GM21423 (cell line): ENCODE data around the gene MTA3.

Source experiments
- ATAC-seq: cut with Tn5 transposase; IDR thresholded peaks from one replicate; pipeline ENCODE4 v1.9.1; 2021; ENCODE audit warnings: mild to moderate bottlenecking, moderate library complexity; ENCODE audit not compliant: unreplicated experiment

Gene MTA3

DNA sequence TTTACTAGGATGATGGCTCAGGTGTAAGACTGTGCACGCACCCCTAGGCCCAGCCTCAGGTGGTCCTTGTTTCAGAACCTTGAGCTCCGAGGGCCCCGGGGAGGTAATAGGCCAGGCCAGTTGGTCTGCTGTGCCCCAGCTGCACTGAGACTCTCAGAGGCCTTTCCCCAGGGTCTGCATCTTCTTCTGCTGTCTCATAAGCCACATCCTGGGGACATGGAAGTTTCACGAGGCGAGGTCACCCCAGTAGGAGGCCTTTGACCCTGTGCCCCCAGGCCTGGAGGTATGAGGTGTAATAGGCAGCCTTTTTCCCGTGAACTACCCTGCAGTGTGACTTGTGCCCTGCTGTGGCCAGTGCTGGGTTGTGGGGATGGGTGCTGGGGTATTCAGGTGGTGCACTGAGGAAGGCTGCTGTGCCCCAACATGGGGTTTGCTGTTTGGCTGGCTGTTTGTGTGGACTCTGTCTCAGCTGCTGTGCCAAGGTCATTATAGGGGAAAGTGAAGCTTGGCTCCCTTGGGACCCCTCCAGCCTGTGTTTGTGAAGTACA lies 188.6 kb downstream of the MTA3 start:
- no peak for ATAC-seq

GRCh38 chr2:42757981-42758740 lies 189.7 kb downstream of the MTA3 start:
- no peak for ATAC-seq

- ATAC-seq = no peak
Measured at GRCh38 chr2:42758751-42759150, 190.3 kb downstream of the MTA3 start.

GRCh38 chr2:42761554-42761953 lies 193.1 kb downstream of the MTA3 start:
- no peak for ATAC-seq

DNA sequence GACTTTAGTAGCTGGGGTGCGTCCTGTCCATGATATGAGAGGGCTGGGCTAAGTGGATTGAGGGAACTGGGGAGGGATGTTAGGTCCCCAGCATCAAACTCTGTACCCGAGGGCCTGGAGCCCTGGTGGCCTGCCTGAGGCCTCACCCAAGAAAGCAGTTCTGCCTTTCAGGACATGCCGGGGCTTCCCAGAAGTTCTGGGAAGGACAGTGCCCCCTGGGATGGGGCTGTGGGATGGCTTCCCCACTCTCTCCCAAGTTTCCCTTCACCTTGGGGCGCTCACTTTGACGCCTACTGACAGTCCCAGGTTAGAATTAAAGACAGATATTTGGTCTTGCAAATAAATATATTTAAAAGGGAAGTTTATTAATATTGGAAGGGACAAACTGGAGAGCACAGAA lies 193.7 kb downstream of the MTA3 start:
- no peak for ATAC-seq

- ATAC-seq = no peak
Measured at GRCh38 chr2:42762823-42763804, 194.7 kb downstream of the MTA3 start.

DNA sequence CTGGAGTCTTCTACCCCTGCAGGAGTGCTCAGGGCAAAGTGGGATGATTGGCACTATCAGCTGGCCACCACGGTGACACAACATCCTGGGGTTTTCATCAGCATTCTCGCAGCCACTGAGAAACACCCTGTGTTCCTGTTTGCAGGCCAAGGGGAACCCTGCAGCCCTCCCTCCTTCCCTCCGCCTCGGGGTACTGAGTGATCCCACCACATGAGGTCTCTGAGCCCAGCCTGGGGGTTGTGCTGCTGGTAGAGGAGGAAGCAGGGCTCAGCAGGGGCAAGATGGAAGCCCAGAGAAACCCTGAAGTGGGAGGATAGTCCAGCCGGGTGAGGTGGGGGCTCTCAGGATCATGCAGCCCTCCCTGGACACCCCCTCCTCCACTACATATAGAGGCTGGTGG lies 195.7 kb downstream of the MTA3 start, which contains the start of gene OXER1:
TSS of gene OXER1 (minus strand) at position 40 of the 400 bp plus-strand sequence. CDS start 73 bp downstream, outside the sequence.
- no peak for ATAC-seq

GRCh38 chr2:42764901-42765300 lies 196.5 kb downstream of the MTA3 start:
- no peak for ATAC-seq

- no peak for ATAC-seq
Measured at GRCh38 chr2:42765686-42766085, 197.3 kb downstream of the MTA3 start.

- no peak for ATAC-seq
Measured at GRCh38 chr2:42767080-42767898, 198.9 kb downstream of the MTA3 start.

DNA sequence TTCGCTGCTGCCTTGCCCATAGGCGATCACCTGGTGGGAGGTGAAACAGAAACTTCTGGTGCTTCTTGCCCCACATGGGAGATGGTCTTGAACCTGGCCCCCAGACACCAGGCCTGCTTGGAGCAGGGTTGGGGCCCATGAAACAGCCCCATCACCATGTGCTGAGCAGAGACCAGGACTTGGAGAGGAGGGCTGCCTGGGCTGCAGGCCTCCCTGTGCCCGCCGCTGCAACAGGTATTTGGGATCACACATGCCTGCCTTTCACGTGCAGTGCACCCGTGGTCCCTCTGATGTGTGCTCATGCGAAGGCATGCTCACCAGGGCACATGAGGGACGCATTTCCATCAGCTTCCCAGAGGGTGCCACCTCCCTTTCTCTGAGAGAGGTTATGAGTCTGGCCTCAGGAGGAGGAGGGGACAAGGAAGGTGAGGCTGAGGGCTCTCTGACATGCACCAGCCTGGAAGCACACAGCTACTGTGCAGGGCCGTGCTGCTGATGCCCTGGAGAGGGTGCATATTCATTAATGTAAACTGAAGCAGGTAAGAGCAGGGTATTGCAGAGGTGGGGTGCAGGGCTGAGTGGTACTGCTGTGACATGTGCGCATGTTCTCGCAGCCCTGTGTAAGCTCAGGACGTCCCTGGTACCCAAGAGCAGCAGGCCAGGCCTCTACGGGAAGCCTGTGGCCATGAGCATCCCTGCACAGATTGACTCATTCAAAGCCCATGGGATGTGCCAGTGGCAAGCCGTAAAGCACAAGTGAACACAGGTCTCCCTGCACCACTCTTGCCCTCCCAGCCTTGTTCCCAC lies 199.7 kb downstream of the MTA3 start:
- ATAC-seq = no peak

DNA sequence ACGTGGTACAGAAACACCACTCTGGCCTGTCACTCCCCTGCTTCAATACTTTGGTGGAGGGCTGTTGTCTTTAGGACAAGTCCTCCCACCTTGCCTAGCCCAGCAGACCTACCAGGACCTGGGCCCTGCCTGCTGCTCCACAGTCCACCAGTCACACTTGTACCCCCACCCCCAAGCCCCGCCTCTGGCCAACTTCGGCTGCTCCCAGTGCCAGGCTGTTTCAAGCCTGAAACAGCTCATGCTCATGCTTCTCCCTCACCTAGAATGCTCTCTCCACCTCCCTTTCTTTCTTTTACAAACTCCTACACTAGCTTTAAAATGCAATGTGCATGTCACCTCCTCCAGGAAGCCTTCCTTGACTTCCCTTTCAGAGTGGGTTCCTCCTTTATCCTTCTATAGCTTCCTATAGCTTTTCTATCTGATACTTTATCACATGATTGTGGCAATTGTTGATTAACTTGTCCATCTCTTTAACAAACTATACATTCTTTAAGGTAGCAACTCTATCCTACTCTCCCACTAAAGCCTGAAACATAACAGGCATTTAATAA lies 200.3 kb downstream of the MTA3 start:
- ATAC-seq = no peak

- no peak for ATAC-seq
Measured at GRCh38 chr2:42769583-42770287, 201.3 kb downstream of the MTA3 start.

DNA sequence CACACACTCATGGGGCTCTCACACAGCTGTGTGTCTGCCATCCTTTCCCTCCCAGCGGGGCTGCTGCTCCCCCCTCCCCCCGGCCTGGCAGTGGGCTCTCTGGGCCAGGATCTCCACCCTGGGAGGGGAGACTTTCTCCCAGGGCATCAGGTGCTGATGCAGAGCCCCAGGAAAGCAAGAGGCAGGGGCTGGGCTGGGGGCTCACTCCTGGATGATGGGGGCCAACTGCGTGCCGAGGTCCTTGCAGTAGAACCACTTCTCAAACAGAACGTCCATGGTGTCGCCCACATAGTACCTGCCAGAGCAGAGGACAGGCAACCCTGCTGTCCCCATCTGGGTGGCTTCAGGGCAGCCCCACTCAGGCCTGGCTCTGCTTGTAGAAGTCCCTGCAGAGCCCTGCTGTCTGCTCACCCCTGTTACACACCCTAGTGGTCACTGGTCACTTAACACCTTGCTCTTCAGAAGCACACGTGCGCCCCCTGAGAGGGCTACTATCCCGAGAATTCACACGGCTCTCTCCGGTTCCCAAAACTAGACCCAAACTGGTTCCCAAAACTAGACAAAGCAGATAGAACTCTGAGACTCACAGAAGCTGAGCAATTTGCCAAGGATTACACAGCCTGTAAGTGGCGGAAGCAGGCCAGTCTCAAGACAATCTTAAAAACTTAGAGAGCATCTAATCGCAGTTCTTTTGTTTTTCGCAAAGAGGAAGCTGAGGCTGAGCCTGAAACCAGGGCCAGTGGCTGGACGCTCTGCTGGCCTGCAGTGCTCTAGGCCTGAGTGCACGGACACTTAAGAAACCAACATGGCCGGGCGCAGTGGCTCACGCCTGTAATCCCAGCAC lies 202.1 kb downstream of the MTA3 start:
- peak; percentile 60 for ATAC-seq

- ATAC-seq = no peak
Measured at GRCh38 chr2:42771546-42772153, 203.2 kb downstream of the MTA3 start.

DNA sequence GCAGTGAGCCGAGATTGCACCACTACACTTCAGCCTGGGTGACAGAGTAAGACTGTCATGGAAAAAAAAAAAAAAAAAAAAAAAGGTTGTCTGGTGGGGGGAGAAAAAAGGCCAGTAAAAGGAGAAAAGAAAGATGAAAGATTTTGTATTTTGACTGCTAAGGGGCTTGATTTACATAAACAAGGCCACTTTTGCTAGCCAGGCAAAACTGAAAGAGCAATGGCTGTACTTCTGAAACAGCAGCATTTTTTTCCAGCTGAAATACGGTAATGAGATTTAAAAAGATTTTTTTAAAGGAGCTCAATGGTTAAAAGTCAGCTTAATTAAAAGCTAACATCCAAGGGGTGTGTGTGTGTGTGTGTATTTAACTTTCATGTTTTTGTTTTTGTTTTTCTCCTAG lies 206.8 kb downstream of the MTA3 start:
- ATAC-seq = no peak

GRCh38 chr2:42775810-42776209 lies 207.4 kb downstream of the MTA3 start:
- no peak for ATAC-seq
